Myocyte (in vitro differentiated cells): ENCODE measurements around the gene SLC25A21. TPM values are rescaled to one million over a fixed set of nuclear protein-coding genes. Genes with fewer than 3 reads are reported as not detected.
"Not testable (repeated sequence)": the region's sequence is repeated elsewhere in the genome, so short reads cannot be mapped to it uniquely, and the experiment has no call there.

ENCODE experiments used
- DNase-seq: peaks from one replicate; pipeline ENCODE4 v3.0.0-alpha.2; 2012; ENCODE audit warnings: low read depth
- total RNA-seq: library from RNA; depleted of rRNA; stranded (reverse); fragments of >200 nt; gene quantifications from 2 replicates; pipeline ENCODE4 v1.2.3, GENCODE V29; 2014

Gene SLC25A21
- total RNA-seq, 1 donor from 2014 or later, result 0.91 TPM

DNA sequence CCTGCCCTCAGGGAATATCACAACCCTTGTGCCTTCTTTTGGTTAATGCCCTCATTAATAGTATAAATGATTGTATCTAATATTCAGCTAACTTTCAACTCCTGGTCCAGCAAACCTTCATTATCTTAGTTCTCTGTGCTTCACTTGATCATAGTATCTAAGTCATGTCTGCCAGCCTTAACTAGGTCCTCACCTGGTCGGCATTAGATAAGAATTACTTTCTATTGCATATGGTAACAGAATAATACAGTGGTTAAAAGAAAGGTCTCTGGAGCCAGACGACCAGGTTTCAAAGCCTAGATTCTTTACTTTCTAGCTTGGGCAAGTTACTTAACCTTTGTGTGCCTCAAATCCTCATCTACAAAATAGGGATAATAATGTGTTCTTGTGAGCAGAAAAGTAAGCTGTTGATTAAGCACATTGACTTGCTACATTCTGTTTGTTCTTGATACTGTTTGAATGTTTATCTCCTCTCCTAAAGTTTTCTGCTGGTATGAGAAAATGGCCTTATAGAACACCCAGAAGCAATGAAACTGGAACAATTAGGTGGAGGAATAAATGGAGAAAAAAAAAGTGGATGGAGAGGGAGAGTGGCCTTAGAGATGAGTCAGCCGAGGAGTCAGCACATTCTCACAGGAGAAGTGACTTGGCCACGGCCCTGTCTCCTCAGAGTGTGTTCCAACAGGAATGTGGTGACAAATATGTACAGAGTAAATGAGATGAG, 176.1 kb downstream of the SLC25A21 start:
- DNase-seq, result peak; percentile 18

DNA sequence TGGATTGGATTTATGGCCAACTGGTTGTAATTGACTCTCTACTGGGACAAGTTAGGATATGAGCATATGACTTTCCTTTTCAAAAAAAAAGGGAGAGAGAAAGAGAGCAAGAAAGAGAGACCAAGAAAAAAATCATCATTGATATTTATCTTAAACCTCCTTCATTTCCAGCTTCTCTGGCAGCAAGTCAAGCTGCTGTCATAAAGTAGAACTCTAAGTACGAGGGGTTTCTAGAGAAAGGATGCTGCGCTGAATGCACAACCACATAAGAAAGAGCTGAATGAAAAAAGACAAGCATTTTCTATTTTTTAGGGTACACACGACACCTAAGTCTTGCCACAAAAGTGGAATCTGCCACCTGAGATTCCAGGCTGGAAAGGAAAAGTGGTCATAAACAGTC, 182.6 kb downstream of the SLC25A21 start:
- no peak for DNase-seq

DNA sequence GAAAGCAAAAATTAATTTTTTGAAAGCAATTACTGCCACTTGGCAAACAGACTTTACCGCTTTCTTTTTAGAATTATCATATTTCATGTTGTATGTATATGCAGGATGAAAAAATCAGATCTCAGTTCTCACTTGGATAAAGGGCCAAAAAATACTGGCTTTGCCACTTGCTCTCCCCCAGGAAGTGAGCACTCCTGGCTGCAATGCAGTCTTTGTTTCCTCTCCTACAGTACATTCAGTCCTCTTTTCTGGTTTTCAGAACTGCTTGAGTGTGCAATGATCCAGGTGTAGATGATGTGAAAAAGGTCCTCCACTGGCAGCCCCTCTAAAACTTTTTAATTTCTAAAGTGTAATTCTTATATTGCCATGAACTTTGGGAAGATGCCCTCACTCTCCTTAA, 183.4 kb downstream of the SLC25A21 start:
- DNase-seq, result no peak

DNA sequence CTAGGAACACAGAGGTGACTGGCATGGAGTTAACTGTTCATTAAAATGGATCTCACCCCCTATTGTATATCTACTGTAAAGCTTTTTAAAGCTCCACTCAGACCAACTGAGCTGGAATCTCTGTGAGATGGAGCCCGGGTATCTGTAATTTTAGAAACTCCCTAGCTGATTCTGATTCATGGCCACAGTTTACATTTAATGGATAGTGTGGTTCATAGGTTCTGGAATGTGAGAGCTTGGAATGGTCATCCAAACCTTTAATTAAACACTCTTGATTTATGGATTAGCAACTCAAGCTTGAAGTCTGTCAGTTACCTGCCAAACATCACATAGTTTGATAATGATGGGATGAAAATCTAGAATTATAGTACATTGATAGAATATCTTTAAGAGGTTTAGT, 183.8 kb downstream of the SLC25A21 start:
- DNase-seq, result no peak

DNA sequence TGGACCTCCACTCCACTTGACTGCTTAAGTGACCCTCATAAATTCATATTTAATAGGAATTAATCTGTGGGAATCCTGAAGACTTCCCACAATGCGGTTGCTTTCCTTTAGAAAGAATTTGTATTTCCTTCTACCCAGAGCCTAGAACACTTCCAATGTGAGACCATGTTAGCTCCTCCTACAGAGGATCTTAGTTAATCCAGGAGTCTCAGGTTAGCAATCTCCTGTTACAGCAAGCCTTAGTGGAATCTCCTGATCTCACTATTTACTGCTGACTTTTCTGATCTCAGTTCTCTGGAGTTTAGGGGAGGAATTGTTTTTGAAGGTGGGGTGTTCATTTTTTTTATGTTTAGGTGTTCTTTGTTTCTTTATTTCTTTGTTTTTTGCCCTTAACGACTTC, 186.0 kb downstream of the SLC25A21 start:
- no peak for DNase-seq

DNA sequence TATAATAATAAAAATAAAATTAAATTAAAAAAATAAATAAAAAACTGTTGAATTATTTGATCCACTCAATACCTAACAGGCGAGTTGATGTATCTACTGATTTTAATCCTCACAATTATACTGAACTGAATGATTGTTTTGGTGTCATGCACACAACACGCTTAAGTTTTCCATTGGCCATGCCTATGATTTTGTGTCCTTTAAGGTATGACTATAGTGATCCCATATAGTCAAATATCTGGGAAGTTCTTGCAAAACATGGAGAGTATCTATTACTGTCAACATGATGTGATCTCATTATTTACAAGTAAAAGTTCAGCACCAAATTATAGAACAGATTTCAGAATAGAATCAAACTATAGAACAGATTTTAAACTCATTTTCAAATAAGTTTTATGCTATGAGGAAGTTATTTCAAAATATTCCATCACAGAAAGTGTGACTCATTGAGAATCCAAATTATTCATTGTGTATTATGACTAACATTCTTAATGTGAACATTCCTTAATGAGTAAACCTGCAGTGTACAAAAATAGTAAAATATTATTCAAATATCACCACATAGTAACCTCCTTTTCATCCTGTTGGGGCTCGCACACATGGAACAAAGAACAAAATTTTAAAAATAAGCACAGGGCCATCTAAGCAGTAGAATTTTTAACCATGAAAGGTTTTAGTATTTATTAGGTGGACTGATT, 190.4 kb downstream of the SLC25A21 start:
- peak; percentile 14 for DNase-seq

DNA sequence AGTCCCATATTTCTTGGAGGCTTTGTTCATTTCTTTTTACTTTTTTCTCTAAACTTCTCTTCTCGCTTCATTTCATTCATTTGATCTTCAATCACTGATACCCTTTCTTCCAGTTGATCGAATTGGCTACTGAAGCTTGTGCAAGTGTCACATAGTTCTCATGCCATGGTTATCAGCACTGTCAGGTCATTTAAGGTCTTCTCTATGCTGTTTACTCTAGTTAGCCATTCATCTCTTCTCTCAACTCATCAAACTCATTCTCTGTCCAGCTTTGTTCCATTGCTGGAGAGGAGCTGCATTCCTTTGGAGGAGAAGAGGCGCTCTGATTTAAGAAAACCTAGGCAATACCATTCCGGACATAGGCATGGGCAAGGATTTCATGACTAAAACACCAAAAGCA, 192.0 kb downstream of the SLC25A21 start:
- not testable (repeated sequence) for DNase-seq

DNA sequence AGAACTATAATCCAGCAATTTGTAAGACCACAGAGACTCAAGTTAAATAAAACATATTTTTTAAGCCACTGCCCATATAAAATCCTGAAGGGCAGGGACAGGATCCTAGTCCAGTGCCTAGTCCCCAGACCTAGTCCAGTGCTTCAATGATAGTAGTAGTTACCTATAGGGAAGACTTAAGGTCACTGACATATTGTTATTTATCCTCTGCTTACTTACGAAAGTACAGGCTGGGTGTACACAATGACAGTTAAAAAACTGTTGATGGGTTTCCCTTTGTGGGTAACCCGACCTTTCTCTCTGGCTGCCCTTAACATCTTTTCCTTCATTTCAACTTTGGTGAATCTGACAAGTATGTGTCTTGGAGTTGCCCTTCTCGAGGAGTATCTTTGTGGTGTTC, 192.5 kb downstream of the SLC25A21 start:
- DNase-seq, result no peak

DNA sequence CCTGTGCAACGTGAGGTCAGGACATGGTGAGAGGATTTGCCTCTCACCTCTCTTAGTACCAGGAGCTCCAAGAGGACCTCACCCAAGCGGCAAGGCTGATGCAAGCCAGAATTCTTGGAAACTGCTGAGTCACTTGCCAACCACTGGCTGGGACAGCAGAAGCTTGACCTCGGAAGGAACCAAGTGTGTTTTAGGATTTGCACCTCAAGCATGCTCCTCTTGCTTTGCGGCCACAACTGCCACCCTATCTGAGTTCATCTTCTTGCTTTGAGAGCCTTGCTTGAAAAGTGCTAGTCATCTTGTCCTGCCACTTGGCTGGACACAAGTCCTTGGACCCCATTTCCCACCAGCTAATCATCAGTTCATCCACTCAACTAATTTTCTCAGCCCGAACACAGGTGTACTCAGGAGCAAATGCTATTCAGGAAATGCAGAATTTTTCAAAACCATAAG, 195.8 kb downstream of the SLC25A21 start:
- DNase-seq, result peak; percentile 66

DNA sequence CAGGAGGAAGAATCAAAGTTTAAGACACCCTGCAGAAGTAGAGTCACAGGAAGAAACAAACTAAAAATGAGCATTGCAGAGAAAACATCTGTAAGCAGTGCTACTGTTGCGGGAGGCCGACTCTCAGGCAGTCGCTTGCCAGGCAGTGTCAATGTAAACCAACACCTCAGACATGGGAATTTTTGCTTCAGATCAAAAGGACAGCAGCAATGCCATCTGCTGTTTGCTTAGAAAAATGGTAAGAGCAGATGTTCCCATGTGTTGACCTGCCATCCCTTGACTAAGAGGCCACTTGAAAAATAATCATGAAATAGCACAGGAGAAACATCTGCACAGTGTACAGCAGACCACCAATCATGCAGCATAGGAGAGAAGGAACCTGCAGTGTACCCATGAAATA, 196.6 kb downstream of the SLC25A21 start:
- peak; percentile 40 for DNase-seq

DNA sequence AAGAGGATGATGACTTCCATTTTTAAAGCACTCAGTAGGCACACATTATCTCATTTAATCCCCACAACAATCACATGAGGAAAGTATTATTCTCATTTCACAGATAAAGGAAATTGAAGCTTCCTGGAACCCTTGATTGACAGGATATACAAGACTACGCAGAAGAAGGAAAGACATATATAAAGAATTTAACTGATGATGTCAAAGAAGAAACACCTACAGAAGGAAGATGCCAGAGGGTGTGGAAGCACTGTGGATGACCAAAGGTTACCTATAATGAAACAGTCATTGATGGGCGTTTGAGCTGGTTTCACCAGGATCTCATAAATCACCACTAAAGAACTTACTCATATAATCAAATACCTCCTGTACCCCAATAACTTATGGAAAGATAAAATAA, 197.4 kb downstream of the SLC25A21 start:
- no peak for DNase-seq

DNA sequence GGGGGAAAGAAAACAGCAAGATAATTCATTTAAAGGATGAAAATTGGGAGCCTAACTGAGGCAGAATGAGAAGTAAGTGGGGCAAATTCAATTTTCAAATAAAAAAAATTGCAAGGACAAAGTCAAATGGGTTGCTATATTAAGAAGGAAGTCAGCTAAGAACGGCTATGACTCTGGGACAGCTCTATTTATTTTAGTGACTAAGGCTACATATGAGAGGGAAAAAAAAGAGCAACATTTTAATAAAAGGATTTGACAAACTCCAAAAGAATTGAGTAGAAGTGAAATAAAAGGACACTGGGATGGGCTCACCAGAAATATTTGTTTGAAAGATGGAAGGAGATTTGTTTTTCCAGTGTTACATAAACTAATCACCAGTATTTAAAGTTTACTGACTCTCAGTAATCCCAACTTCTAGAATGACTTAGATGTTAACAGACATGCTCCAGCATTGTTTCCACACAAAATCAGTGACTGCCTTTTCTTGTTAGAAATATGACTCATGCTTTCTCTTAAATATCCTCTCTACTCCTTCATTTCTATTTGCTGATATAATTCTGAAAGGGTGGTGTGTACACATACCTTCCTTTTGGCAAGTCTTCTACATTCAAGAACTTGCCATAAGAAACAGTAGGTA, 198.5 kb downstream of the SLC25A21 start:
- peak; percentile 29 for DNase-seq

DNA sequence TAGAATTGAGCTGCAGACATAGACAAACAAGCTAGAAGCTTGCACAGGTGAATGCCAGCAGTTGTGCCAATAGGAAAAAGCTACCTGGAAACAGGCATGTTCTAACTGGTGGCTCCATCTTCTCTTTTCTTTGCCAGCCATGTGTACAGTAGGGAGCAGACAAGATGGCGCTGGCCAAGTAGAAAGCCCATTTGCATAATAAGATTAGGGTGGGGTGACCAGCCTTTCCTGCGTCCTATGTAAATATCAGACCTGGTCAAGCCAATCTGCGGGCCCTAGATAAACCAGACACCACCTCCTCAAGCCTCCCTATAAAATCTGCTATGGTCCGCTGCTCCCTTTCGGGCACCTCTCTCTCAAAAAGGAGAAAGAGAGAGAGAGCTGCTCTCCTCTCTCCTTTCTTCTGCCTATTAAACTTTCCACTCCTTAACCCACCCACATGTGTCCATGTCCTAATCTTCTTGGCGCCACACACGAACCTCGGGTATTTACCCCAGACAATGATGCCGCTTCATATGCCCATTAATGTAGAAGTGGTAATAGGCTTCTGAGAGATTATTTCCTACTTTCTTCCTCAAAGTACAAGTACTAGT, 201.0 kb downstream of the SLC25A21 start:
- no peak for DNase-seq

DNA sequence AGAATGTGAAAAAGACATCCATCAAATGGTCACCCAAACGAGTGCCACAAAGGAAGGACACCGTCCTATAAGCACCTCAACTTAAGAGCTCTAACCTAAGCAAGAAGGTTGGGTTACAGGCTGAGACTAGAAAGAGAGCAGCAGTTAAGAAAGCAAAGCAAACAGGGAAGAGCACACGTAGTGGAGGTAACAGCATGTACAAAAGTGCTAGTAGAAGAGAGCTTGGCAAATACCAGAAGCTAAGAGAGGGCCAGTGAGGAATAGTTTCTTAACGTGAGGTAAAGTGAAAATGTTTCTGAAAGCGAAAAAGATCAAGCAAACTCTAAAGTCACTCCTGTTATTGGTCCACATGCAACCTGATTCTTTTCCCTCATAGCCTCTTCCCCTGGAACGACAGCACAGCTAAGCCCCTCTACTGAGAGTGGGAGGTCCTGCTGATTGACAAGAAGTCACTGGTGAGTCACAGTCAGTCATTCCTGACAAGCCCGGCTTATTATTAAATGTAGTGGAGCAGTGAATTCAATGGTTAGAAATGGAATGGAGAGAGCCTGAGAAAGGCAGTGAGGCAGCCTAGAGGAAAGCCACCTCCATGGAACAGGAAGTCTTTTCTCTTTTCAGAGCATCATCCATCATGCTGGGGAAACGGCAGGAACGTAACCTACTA, 204.4 kb downstream of the SLC25A21 start:
- no peak for DNase-seq

DNA sequence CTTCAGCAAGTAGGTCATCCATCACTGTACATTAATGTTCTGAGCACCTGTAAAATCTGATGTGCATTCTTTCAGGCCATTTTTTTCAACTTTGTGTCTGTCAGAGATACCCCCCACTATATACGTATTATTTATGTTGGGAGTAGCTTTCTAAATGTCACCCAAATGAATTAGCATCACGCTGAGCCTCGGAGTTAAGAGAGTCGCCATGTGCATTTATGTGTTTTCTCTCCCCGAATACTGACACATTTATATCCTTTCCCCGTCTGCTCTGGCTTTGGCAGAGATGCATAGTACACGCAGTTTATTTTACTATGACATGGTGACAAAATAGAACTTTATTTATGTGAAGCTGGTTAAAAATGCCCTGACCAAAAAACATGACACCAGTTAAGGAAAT, 216.4 kb downstream of the SLC25A21 start:
- DNase-seq, result no peak

DNA sequence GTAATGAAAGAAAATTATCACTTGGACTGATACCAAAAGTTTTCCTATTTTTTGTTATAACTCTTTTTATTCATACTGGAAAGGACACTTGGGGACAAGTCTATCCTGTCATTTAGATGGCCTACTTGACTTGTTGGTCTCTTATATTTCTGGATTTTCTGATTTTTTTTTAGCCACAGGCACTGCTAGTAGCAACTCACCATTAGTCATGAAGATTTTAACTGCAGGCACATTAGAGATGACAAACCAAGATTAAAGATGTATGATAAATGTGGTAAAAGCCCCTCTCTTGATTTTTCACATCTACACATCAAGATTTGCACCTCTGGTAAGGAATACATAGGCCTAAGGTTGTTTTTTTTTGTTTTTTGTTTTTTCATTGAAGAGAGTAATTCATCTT, 217.0 kb downstream of the SLC25A21 start:
- no peak for DNase-seq

DNA sequence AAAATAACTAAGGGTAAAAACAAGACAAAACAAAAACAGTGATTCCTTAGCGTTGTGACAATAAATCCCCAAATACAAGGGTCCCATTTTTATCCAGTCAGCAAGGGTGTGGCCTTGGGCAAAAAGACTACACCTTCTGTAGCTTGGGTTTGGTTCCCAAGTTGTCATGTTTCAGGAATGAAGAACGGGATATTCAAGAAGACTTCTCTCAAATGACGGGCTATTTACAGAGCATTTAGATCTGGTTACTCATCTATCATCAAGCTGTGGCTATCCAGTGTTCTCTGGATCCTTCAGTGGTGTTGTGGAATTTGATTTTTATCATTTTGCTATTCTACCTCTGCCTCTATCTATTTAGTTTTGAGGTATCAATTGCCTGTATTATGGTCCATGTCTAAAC, 219.7 kb downstream of the SLC25A21 start:
- peak; percentile 95 for DNase-seq

DNA sequence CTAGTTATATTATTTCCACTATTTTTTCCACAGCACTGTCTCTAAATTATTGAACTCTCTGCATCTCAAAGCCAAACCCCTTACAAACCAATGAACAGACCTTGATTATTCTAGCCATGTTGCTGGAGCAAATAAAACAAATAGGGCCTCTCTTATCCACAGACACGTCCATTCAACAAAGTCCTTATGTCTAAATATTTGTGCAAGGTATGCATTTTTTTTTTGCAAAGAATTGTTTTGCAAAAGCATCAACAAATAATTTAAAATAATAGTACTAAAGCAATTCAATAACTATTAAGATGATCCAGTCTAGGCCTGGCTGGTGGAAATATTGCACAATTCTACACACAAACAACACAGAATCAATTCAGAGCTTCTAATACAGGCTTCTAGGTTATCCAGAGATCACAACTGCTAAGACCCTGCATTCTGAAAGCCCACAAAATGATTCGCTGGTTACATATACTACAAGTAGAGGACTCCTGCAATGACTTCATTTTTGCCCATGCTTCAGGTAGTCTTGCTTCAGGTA, 221.0 kb downstream of the SLC25A21 start:
- no peak for DNase-seq

DNA sequence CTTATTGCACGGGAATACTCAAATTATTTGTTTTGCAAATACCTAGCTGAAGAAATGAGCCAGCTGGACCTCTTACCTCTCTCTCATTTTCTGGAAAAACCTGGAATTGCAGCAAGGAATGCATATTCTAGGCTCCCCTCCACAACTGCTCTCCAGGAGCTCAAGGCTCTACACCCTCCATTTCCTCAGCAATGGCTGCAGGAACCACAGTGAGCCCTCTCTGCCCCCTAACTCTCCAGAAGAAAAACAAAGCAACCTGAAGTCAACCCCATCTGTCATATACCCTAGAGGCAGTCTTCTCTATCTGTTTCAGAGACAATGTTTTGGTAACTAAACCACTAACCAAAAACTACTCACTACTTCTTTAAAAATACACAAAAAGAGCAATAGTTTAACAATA, 221.6 kb downstream of the SLC25A21 start:
- DNase-seq, result no peak

DNA sequence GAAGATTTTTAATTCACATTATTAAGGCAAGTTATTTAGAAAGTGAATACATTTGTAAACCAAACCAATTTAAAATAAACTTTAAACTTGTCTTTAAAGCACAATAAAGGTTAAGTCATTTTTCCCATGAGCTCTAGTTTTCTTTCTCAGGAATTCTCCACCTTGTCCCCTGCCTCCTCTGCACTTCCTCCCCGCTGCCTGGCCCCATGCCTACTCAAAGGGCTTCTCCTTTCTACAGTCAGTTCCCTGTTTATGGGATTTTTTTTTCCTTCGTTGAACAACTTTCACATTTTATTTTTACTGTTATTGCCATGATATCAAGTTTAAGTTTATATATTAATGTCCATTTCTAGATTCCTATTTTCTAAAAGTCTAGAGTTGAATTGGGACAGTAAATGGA, 223.0 kb downstream of the SLC25A21 start:
- DNase-seq, result no peak

DNA sequence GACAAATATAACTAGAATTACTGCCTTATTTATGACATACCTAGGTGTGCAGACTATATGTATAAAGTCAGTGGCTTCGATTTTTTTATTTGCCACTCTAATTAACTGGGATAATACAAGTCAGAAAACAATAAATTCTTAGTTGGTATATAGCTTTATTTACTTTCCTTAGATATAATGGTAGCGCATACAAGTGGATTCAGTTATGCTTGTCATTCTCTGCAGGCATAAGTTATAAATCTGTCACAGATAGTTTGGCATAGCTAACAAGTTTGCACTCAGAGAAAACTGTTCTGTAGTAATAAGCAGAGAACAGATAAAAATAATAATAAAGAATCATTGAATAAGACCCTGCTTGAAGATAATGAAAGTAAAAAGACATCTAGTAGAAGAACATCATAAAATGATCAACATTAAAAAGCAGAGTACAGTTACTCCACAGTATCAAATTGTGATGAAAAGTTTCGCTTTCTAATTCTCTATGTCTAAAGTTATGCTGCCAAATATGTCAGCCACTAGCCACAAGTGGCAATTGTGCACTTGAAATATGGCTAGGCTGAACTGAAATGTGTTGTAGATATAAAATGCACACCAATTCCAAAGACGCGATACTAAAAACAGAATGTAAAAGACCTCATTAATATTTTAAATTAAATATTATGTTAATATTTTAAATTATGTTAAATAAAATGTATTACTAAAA, 224.1 kb downstream of the SLC25A21 start:
- no peak for DNase-seq
